Osteocyte (in vitro differentiated cells): ENCODE measurements around the gene RIPPLY1. TPM values are rescaled to one million over a fixed set of nuclear protein-coding genes. Genes with fewer than 3 reads are reported as not detected.

Source experiments
- DNase-seq: peaks from one replicate; pipeline ENCODE4 v3.0.0; 2021; ENCODE audit warnings: mixed read lengths; ENCODE audit not compliant: unreplicated experiment; ENCODE audit errors: extremely low spot score
- H3K27ac Mint-ChIP-seq: one replicate; pipeline ENCODE4 v1.8.0; 2021; ENCODE audit warnings: mild to moderate bottlenecking, mixed read lengths; ENCODE audit not compliant: unreplicated experiment
- H3K27me3 Mint-ChIP-seq: one replicate; pipeline ENCODE4 v1.8.0; 2021; ENCODE audit warnings: mixed read lengths; ENCODE audit not compliant: unreplicated experiment
- H3K36me3 Mint-ChIP-seq: one replicate; pipeline ENCODE4 v1.8.0; 2021; ENCODE audit warnings: mixed read lengths; ENCODE audit not compliant: unreplicated experiment
- H3K4me1 Mint-ChIP-seq: one replicate; pipeline ENCODE4 v1.8.0; 2021; ENCODE audit warnings: mixed read lengths; ENCODE audit not compliant: unreplicated experiment
- H3K4me3 Mint-ChIP-seq: one replicate; pipeline ENCODE4 v1.8.0; 2021; ENCODE audit warnings: mild to moderate bottlenecking, moderate library complexity, mixed read lengths; ENCODE audit not compliant: unreplicated experiment
- H3K9me3 Mint-ChIP-seq: one replicate; pipeline ENCODE4 v1.8.0; 2021; ENCODE audit warnings: mixed read lengths; ENCODE audit not compliant: unreplicated experiment
- CTCF ChIP-seq: fragments of 200-600 bp; sonication (generic); IDR thresholded peaks from 2 replicates; pipeline ENCODE4 v1.5.0; 2021; ENCODE audit warnings: antibody characterized with exemption, mild to moderate bottlenecking, moderate library complexity
- long read RNA-seq: library from polyadenylated mRNA; unstranded; transcript quantifications from one replicate; pipeline ENCODE4 v2.0.0, GENCODE V29; 2021
- total RNA-seq: library from RNA; stranded (reverse); gene quantifications from 2 replicates; pipeline ENCODE4 v1.2.1, GENCODE V29; 2021

The RIPPLY1 gene
- total RNA-seq: not detected in 2 replicates
- long read RNA-seq: 0 reads

DNA sequence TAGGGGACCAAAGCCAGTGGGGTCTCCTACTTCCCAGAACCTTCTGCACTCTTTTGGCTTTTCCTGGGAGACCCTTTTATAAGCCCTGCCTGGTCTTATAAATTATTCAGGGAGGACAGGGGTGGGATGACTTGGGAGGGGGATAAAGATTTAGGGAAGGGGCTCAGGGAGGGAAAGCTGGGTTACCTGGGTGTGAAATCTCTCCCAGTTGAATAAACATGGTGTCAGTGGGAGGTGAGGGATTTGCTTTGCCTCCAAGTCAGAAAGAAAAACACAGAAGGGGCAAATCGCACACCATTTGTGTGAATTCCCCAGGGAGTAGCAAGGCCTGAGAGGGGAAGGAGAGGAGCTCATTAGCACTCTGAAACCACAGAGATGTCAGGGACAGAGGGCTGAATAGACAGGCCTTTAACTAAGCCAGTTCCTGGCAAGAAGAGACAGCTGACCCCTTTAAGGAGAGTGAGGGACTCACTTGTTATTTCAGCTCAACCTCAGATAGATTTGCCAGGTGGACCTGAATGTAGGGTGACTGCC lies at the start of gene RIPPLY1:
Gene RIPPLY1, minus strand, starts transcription at position 51 of the 534 bp plus-strand sequence. CDS start 54 bp downstream, outside the sequence.
- peaks cover 4% of the 10 kb centered on the region for H3K9me3 Mint-ChIP-seq
- H3K36me3 Mint-ChIP-seq: no peaks in the 10 kb centered on the region
- peaks cover 24% of the 10 kb centered on the region for H3K4me1 Mint-ChIP-seq
- H3K4me3 Mint-ChIP-seq: no peak within 1 kb of the TSS
- no peaks in the 10 kb centered on the region for H3K27me3 Mint-ChIP-seq
- no peak within 1 kb of the TSS for H3K27ac Mint-ChIP-seq
- no peak for DNase-seq
- TF ChIP-seq CTCF: no peak

DNA sequence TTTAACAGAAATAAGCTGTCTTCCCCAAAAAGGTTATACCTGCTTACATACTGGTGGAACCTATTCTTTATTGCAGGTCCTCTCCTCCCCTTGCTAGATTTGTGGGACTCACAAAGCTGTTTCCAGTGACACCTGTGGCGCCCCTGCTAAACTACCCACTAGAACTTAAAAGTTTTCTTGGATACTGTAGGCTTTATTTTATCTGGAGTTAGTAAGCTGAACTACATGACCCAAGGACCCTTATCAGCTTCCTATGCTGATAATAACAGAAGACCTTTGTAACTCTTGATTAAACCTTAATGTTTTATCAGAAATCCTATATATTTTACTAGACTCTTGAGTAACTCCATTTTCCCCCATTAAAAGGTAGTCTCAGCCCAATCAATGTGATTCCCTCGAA lies 49.4 kb upstream of the RIPPLY1 start:
- no peak for DNase-seq
- H3K36me3 Mint-ChIP-seq: peaks cover 2% of the 10 kb centered on the region
- H3K27ac Mint-ChIP-seq: no peak overlapping the region
- H3K4me3 Mint-ChIP-seq: no peak overlapping the region
- no peaks in the 10 kb centered on the region for H3K9me3 Mint-ChIP-seq
- TF ChIP-seq CTCF: no peak
- H3K27me3 Mint-ChIP-seq: no peaks in the 10 kb centered on the region
- peaks cover 18% of the 10 kb centered on the region for H3K4me1 Mint-ChIP-seq

- Mint-ChIP-seq H3K4me3 (no peak overlapping the region), H3K27me3 (no peaks in the 10 kb centered on the region), H3K4me1 (peaks cover 18% of the 10 kb centered on the region), H3K9me3 (no peaks in the 10 kb centered on the region), H3K27ac (no peak overlapping the region), H3K36me3 (peaks cover 2% of the 10 kb centered on the region)
- no peak for TF ChIP-seq CTCF
- no peak for DNase-seq
Measured at GRCh38 chrX:106952089-106952488, 48.9 kb upstream of the RIPPLY1 start.

- Mint-ChIP-seq H3K27me3 (no peaks in the 10 kb centered on the region), H3K9me3 (no peaks in the 10 kb centered on the region), H3K36me3 (no peaks in the 10 kb centered on the region), H3K4me3 (no peak overlapping the region), H3K4me1 (peaks cover 18% of the 10 kb centered on the region), H3K27ac (no peak overlapping the region)
- TF ChIP-seq CTCF: no peak
- no peak for DNase-seq
Measured at GRCh38 chrX:106951230-106951629, 48.1 kb upstream of the RIPPLY1 start.

GRCh38 chrX:106950381-106950780 lies 47.2 kb upstream of the RIPPLY1 start:
- no peaks in the 10 kb centered on the region for H3K27me3 Mint-ChIP-seq

More at GRCh38 chrX:106950381-106950780, 47.2 kb upstream of the RIPPLY1 start:
- no peak for TF ChIP-seq CTCF
- H3K27ac Mint-ChIP-seq: no peak overlapping the region
- peaks cover 13% of the 10 kb centered on the region for H3K4me1 Mint-ChIP-seq
- no peaks in the 10 kb centered on the region for H3K9me3 Mint-ChIP-seq
- no peaks in the 10 kb centered on the region for H3K36me3 Mint-ChIP-seq
- no peak overlapping the region for H3K4me3 Mint-ChIP-seq
- DNase-seq: no peak
